Midbrain (tissue), 1 donor: ENCODE results near the gene PTPRN2.
"Not testable (repeated sequence)": the region's sequence is repeated elsewhere in the genome, so short reads cannot be mapped to it uniquely, and the experiment has no call there.

ENCODE experiments used
- DNase-seq: peaks from one replicate; lab custom pipeline; 2025; lab: John Stamatoyannopoulos, UW

Gene PTPRN2

GRCh38 chr7:158301207-158301606 is 286.4 kb downstream of the PTPRN2 start:
- no peak for DNase-seq

- DNase-seq, result no peak
Observed at GRCh38 chr7:158300427-158300826, 287.2 kb downstream of the PTPRN2 start.

- no peak for DNase-seq
Observed at GRCh38 chr7:158299607-158300006, 288.0 kb downstream of the PTPRN2 start.

- no peak for DNase-seq
Observed at GRCh38 chr7:158296798-158297104, 290.9 kb downstream of the PTPRN2 start.

GRCh38 chr7:158295966-158296797 is 291.4 kb downstream of the PTPRN2 start:
- no peak for DNase-seq

GRCh38 chr7:158294468-158295215 is 293.0 kb downstream of the PTPRN2 start:
- not testable (repeated sequence) for DNase-seq

- no peak for DNase-seq
Observed at GRCh38 chr7:158292948-158293347, 294.7 kb downstream of the PTPRN2 start.

GRCh38 chr7:158291998-158292397 is 295.6 kb downstream of the PTPRN2 start:
- no peak for DNase-seq

GRCh38 chr7:158289761-158290523 is 297.7 kb downstream of the PTPRN2 start:
- no peak for DNase-seq

GRCh38 chr7:158289231-158289630 is 298.4 kb downstream of the PTPRN2 start:
- DNase-seq, result no peak

GRCh38 chr7:158286210-158286609 is 301.4 kb downstream of the PTPRN2 start:
- DNase-seq, result no peak

GRCh38 chr7:158285383-158285770 is 302.2 kb downstream of the PTPRN2 start:
- no peak for DNase-seq

- DNase-seq, result no peak
Observed at GRCh38 chr7:158284617-158285382, 302.8 kb downstream of the PTPRN2 start.

GRCh38 chr7:158284121-158284520 is 303.5 kb downstream of the PTPRN2 start:
- no peak for DNase-seq

- no peak for DNase-seq
Observed at GRCh38 chr7:158283016-158283974, 304.3 kb downstream of the PTPRN2 start.

- no peak for DNase-seq
Observed at GRCh38 chr7:158282461-158283001, 305.1 kb downstream of the PTPRN2 start.

- DNase-seq, result no peak
Observed at GRCh38 chr7:158281441-158281840, 306.2 kb downstream of the PTPRN2 start.

- DNase-seq, result no peak
Observed at GRCh38 chr7:158280448-158281144, 307.0 kb downstream of the PTPRN2 start.

- DNase-seq, result no peak
Observed at GRCh38 chr7:158279539-158280447, 307.8 kb downstream of the PTPRN2 start.
